ENCODE results near the gene CFAP61.

- TF ChIP-seq CTCF (IDR thresholded peaks at IDR 0.05), result no peak
- no peak for TF ChIP-seq POLR2A (IDR thresholded peaks at IDR 0.05)
Observed at GRCh38 chr20:20289331-20289730, 237.0 kb downstream of the CFAP61 start.

Measured in adrenal gland (tissue), 5 donors.